Neural progenitor cell (in vitro differentiated cells): ENCODE measurements around the gene YPEL2. TPM values are rescaled to one million over a fixed set of nuclear protein-coding genes. Genes with fewer than 3 reads are reported as not detected.
A peak's percentile ranks its signal among the peaks of the same experiment; 100 is the strongest.

Source experiments
- DNase-seq: peaks from one replicate; pipeline ENCODE4 v3.0.0-alpha.2; 2016; ENCODE audit warnings: low spot score
- H2AFZ ChIP-seq: fragments of 200-600 bp; sonication (generic); replicated peaks from 2 replicates; pipeline ENCODE4 v1.6.1; 2016; ENCODE audit warnings: antibody characterized with exemption
- H3F3A ChIP-seq: fragments of 200-600 bp; sonication (generic); 2 replicates; pipeline ENCODE4 v1.6.1; 2016; ENCODE audit warnings: antibody characterized with exemption, low read depth
- H3K27ac ChIP-seq: fragments of 200-600 bp; sonication (generic); 2 replicates; pipeline ENCODE4 v1.5.1; 2016; ENCODE audit warnings: mild to moderate bottlenecking
- H3K27me3 ChIP-seq: fragments of 200-600 bp; sonication (generic); 2 replicates; pipeline ENCODE4 v1.6.1; 2016; ENCODE audit warnings: mild to moderate bottlenecking, moderate library complexity
- H3K36me3 ChIP-seq: fragments of 200-600 bp; sonication (generic); 2 replicates; pipeline ENCODE4 v1.5.1; 2016
- H3K4me1 ChIP-seq: fragments of 200-600 bp; sonication (generic); 2 replicates; pipeline ENCODE4 v1.6.1; 2016; ENCODE audit warnings: mixed run types
- H3K4me2 ChIP-seq: fragments of 200-600 bp; sonication (generic); 2 replicates; pipeline ENCODE4 v1.6.1; 2016
- H3K4me3 ChIP-seq: fragments of 200-600 bp; sonication (generic); 2 replicates; pipeline ENCODE4 v1.5.1; 2016
- H3K79me2 ChIP-seq: fragments of 200-600 bp; sonication (generic); 2 replicates; pipeline ENCODE4 v1.6.1; 2016; ENCODE audit warnings: low read depth
- H3K9ac ChIP-seq: fragments of 200-600 bp; sonication (generic); 2 replicates; pipeline ENCODE4 v1.6.1; 2016
- H3K9me3 ChIP-seq: fragments of 200-600 bp; sonication (generic); 2 replicates; pipeline ENCODE4 v1.5.1; 2016; ENCODE audit warnings: low read depth
- H4K20me1 ChIP-seq: fragments of 200-600 bp; sonication (generic); 2 replicates; pipeline ENCODE4 v1.6.1; 2016; ENCODE audit warnings: low read depth
- H3K27ac Mint-ChIP-seq: 3 replicates; pipeline ENCODE4 v1.8.0; 2021; ENCODE audit warnings: mixed read lengths
- H3K27me3 Mint-ChIP-seq: 2 replicates; pipeline ENCODE4 v1.8.0; 2022; ENCODE audit warnings: low read depth, mild to moderate bottlenecking, inconsistent platforms, moderate library complexity, mixed read lengths; ENCODE audit not compliant: insufficient read depth
- H3K36me3 Mint-ChIP-seq: 3 replicates; pipeline ENCODE4 v1.8.0; 2021; ENCODE audit warnings: mixed read lengths
- H3K4me1 Mint-ChIP-seq: 3 replicates; pipeline ENCODE4 v1.8.0; 2021; ENCODE audit warnings: mixed read lengths
- H3K4me3 Mint-ChIP-seq: 3 replicates; pipeline ENCODE4 v1.8.0; 2021; ENCODE audit warnings: mild to moderate bottlenecking, moderate library complexity, mixed read lengths
- H3K9me3 Mint-ChIP-seq: 3 replicates; pipeline ENCODE4 v1.8.0; 2020; ENCODE audit warnings: mixed read lengths
- EZH2 ChIP-seq: fragments of 200-600 bp; sonication (generic); IDR thresholded peaks from 2 replicates; pipeline ENCODE4 v1.6.1; 2017; ENCODE audit warnings: antibody characterized with exemption, mild to moderate bottlenecking, moderate library complexity
- EZH2phosphoT487 ChIP-seq: fragments of 200-600 bp; sonication (generic); IDR thresholded peaks from 2 replicates; pipeline ENCODE4 v1.6.1; 2017; ENCODE audit warnings: antibody characterized with exemption
- total RNA-seq: library from RNA; depleted of rRNA; stranded (reverse); fragments of >200 nt; gene quantifications from 2 replicates; pipeline ENCODE4 v1.2.3, GENCODE V29; 2015; ENCODE audit warnings: low replicate concordance
- TF ChIP-seq, protein P1 (sequence below): fragments of 200-600 bp; sonication (generic); IDR thresholded peaks from 2 replicates; pipeline ENCODE4 v1.5.1; 2017; ENCODE audit warnings: antibody characterized with exemption, mild to moderate bottlenecking

The YPEL2 gene
- total RNA-seq, 1 donor from 2014 or later, result 38.0 TPM

DNA sequence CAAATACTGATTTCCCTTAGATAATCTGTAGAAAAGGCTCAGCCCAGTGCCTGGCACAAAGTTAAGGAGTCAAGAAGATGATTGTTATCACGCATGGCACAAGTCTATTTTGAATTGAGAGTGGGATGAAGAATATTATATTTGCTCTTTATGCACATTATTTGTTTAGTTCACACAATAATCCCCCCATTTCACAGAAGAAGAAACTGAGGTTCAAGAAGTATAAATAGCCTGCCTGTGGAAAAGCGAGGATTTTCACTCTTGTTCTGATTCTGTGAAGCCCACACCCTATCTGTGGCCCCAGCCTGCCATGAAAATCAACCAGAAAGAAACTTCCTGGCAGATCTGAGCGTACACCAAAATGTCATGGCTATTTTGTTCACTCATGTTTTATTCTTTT, 73.0 kb downstream of the YPEL2 start:
- Mint-ChIP-seq H3K9me3 (peaks cover 5% of the 10 kb centered on the region), H3K4me1 (peaks cover 39% of the 10 kb centered on the region), H3K27ac (no peak overlapping the region), H3K36me3 (no peaks in the 10 kb centered on the region), H3K27me3 (peaks cover 4% of the 10 kb centered on the region), H3K4me3 (no peak overlapping the region)
- TF ChIP-seq, protein P1, sequence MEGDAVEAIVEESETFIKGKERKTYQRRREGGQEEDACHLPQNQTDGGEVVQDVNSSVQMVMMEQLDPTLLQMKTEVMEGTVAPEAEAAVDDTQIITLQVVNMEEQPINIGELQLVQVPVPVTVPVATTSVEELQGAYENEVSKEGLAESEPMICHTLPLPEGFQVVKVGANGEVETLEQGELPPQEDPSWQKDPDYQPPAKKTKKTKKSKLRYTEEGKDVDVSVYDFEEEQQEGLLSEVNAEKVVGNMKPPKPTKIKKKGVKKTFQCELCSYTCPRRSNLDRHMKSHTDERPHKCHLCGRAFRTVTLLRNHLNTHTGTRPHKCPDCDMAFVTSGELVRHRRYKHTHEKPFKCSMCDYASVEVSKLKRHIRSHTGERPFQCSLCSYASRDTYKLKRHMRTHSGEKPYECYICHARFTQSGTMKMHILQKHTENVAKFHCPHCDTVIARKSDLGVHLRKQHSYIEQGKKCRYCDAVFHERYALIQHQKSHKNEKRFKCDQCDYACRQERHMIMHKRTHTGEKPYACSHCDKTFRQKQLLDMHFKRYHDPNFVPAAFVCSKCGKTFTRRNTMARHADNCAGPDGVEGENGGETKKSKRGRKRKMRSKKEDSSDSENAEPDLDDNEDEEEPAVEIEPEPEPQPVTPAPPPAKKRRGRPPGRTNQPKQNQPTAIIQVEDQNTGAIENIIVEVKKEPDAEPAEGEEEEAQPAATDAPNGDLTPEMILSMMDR, result no peak
- TF ChIP-seq EZH2, result no peak
- TF ChIP-seq EZH2phosphoT487, result no peak
- Histone ChIP-seq H3K36me3 (no peaks in the 10 kb centered on the region), H3F3A (peaks cover 4% of the 10 kb centered on the region), H3K9me3 (no peaks in the 10 kb centered on the region), H3K27ac (no peak overlapping the region), H4K20me1 (no peaks in the 10 kb centered on the region), H3K4me1 (peaks cover 10% of the 10 kb centered on the region), H3K4me3 (no peak overlapping the region), H3K9ac (no peak overlapping the region), H3K4me2 (no peak overlapping the region), H3K27me3 (no peaks in the 10 kb centered on the region), H3K79me2 (no peaks in the 10 kb centered on the region), H2AFZ (no peak overlapping the region)
- DNase-seq, result no peak

DNA sequence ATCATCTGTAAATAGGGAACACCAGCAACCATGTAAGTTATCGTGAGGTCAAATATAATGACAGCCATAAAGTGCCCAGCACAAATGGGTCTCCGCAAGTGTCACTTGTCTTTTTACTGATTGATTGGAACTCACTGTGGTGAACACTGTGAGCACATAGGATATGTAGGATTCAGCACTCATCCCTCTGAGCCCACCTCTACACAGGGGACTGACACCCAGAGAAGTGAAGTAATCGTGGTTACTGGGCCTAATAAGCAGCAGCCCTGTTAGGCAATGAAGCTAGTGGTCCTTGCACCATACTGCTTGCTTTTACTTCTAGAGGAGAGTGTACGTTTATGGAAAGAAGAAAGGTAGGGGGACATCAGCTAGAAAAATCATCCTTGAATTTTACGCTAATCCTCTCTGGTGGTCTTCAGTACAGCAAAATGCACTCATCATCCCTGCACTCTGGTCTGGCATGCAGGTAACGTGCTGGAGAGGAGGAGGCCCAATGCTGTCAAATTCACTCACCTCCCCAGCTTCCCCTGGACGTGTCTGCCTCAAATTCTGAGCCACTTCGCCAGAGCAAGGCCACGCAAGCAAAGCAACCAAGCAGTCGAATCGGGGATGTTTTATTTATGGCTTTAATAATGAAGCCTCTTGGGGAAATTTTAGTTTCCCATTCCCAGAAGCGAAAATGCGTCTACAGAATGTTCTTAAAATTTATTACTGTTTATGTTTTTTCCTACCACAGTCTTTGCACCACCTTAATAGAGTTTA, 74.7 kb downstream of the YPEL2 start:
- no peak overlapping the region for H3K4me3 ChIP-seq
- peak overlapping the region; percentile 18 for H3K4me2 ChIP-seq
- TF ChIP-seq EZH2phosphoT487 (no peak), EZH2 (no peak)
- TF ChIP-seq, protein P1, result no peak
- H3F3A ChIP-seq, result peaks cover 4% of the 10 kb centered on the region
- H3K36me3 ChIP-seq, result no peaks in the 10 kb centered on the region
- peaks cover 4% of the 10 kb centered on the region for H3K27me3 Mint-ChIP-seq
- no peak overlapping the region for H3K27ac ChIP-seq
- H3K4me1 Mint-ChIP-seq, result peaks cover 25% of the 10 kb centered on the region
- DNase-seq, result no peak
- peaks cover 10% of the 10 kb centered on the region for H3K4me1 ChIP-seq
- H3K9me3 Mint-ChIP-seq, result peaks cover 9% of the 10 kb centered on the region
- peak overlapping the region; percentile 56 for H3K4me3 Mint-ChIP-seq
- no peaks in the 10 kb centered on the region for H3K36me3 Mint-ChIP-seq
- H3K9me3 ChIP-seq, result no peaks in the 10 kb centered on the region
- no peak overlapping the region for H3K9ac ChIP-seq
- H2AFZ ChIP-seq, result no peak overlapping the region
- no peaks in the 10 kb centered on the region for H4K20me1 ChIP-seq
- no peaks in the 10 kb centered on the region for H3K79me2 ChIP-seq
- no peaks in the 10 kb centered on the region for H3K27me3 ChIP-seq
- peak overlapping the region; percentile 97 for H3K27ac Mint-ChIP-seq

DNA sequence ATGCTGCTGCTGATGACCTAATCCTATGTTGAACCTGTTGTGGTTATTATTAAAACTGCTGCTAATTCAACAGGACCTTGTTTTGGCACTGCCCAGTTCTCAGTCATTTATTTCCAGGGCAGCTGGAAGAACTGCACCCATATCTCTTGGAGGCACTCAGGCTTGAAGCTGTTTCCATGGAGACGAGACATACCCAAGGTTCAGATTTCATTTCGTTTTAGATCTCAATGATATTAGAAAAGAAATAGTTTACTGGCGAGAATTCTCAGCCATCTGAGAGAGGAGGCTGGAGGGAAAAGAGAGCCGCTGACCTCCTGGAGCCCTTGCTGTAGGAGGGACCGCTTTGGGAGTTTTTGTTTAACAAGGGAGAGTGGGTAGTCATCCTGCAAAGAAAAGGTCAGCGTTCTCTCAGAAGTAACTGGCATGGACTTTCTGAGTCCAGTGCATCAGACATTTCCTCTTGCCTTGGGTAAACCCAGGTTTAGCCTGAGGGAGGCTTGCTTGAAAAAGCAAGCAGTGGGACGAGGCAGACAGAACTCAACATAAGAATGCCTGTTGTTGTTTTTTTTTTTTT, 75.4 kb downstream of the YPEL2 start:
- peak overlapping the region; percentile 56 for H3K4me3 Mint-ChIP-seq
- peaks cover 9% of the 10 kb centered on the region for H3K9me3 Mint-ChIP-seq

More for the DNA sequence above, 75.4 kb downstream of the YPEL2 start:
- H3K4me1 Mint-ChIP-seq, result peaks cover 18% of the 10 kb centered on the region
- Histone ChIP-seq H3K27ac (peak overlapping the region; percentile 38), H3K36me3 (no peaks in the 10 kb centered on the region), H3K4me2 (peak overlapping the region; percentile 18), H3K9me3 (no peaks in the 10 kb centered on the region), H3K4me1 (peaks cover 10% of the 10 kb centered on the region), H3F3A (peaks cover 4% of the 10 kb centered on the region), H3K27me3 (no peaks in the 10 kb centered on the region), H2AFZ (no peak overlapping the region), H3K79me2 (no peaks in the 10 kb centered on the region), H4K20me1 (no peaks in the 10 kb centered on the region), H3K9ac (no peak overlapping the region), H3K4me3 (no peak overlapping the region)
- no peaks in the 10 kb centered on the region for H3K36me3 Mint-ChIP-seq
- no peak for DNase-seq
- peaks cover 4% of the 10 kb centered on the region for H3K27me3 Mint-ChIP-seq
- H3K27ac Mint-ChIP-seq, result peak overlapping the region; percentile 97
- TF ChIP-seq EZH2 (no peak), EZH2phosphoT487 (no peak)
- TF ChIP-seq, protein P1, result no peak
